Hepatocyte (in vitro differentiated cells): ENCODE results near the gene DSTYK.

ENCODE experiments used
- CTCF ChIP-seq: fragments of 200-600 bp; sonication (generic); IDR thresholded peaks from 2 replicates; pipeline ENCODE4 v1.5.1; 2016; ENCODE audit warnings: antibody characterized with exemption, mild to moderate bottlenecking; ENCODE audit not compliant: poor library complexity
- EZH2 ChIP-seq: fragments of 200-600 bp; sonication (generic); IDR thresholded peaks from 2 replicates; pipeline ENCODE4 v1.6.1; 2016; ENCODE audit warnings: antibody characterized with exemption, mild to moderate bottlenecking, borderline replicate concordance

GRCh38 chr1:205236526-205236925, 25.0 kb upstream of the DSTYK start:
- TF ChIP-seq EZH2 (no peak), CTCF (no peak)
